PC-9 (cell line): ENCODE results near the gene TMEM138. TPM values are rescaled to one million over a fixed set of nuclear protein-coding genes. Genes with fewer than 3 reads are reported as not detected.
A peak's percentile ranks its signal among the peaks of the same experiment; 100 is the strongest.

Source experiments
- BruUV-seq: library from RNA; stranded (reverse); fragments of 400-500 nt; replicated peaks from 2 replicates; lab custom pipeline; 2021; lab: Mats Ljungman, UMichigan
- CTCF ChIA-PET: fragments of 300-600 bp; sonication (Branson Sonifier 250); formaldehyde crosslinking; loops from one replicate; lab custom pipeline; 2022; ENCODE audit warnings: antibody characterized with exemption; lab: Charles Lee
- POLR2A ChIA-PET: fragments of 300-600 bp; sonication (Branson Sonifier 250); formaldehyde crosslinking; loops from one replicate; lab custom pipeline; 2022; ENCODE audit warnings: antibody characterized with exemption; ENCODE audit not compliant: unreplicated experiment; lab: Charles Lee
- DNase-seq, 2 experiments: peaks; one replicate each; pipeline versions ENCODE4 v3.0.0 to v3.0.0-alpha.2; 2015 to 2022; ENCODE audit warnings: mixed read lengths in 1 of 2
- H2AFZ ChIP-seq: fragments of 200-600 bp; sonication (generic); 2 replicates; pipeline ENCODE4 v1.8.1; 2017; ENCODE audit warnings: antibody characterized with exemption
- H3F3A ChIP-seq: fragments of 200-600 bp; sonication (generic); 2 replicates; pipeline ENCODE4 v1.8.1; 2017; ENCODE audit warnings: antibody characterized with exemption, mild to moderate bottlenecking, low read depth; ENCODE audit not compliant: insufficient read depth
- H3K27ac ChIP-seq: fragments of 200-600 bp; sonication (generic); 2 replicates; pipeline ENCODE4 v1.6.1; 2016; ENCODE audit warnings: mixed run types
- H3K27me3 ChIP-seq: fragments of 200-600 bp; sonication (generic); 2 replicates; pipeline ENCODE4 v1.6.1; 2016; ENCODE audit warnings: low read depth, mixed run types; ENCODE audit not compliant: insufficient read depth
- H3K36me3 ChIP-seq: fragments of 200-600 bp; sonication (generic); 2 replicates; pipeline ENCODE4 v1.6.1; 2016; ENCODE audit warnings: low read depth, mixed run types
- H3K4me1 ChIP-seq: fragments of 200-600 bp; sonication (generic); replicated peaks from 2 replicates; pipeline ENCODE4 v1.6.1; 2016; ENCODE audit warnings: mixed run types; ENCODE audit not compliant: insufficient read depth
- H3K4me2 ChIP-seq: fragments of 200-600 bp; sonication (generic); 2 replicates; pipeline ENCODE4 v1.6.1; 2017; ENCODE audit warnings: mixed run types
- H3K4me3 ChIP-seq: fragments of 200-600 bp; sonication (generic); 2 replicates; pipeline ENCODE4 v1.6.1; 2016; ENCODE audit warnings: mixed run types
- H3K79me2 ChIP-seq: fragments of 200-600 bp; sonication (generic); 2 replicates; pipeline ENCODE4 v1.6.1; 2017; ENCODE audit warnings: low read depth, mixed run types
- H3K9me2 ChIP-seq: fragments of 200-600 bp; sonication (generic); 2 replicates; pipeline ENCODE4 v1.8.1; 2017; ENCODE audit warnings: mild to moderate bottlenecking; ENCODE audit not compliant: insufficient read depth
- H3K9me3 ChIP-seq: fragments of 200-600 bp; sonication (generic); 2 replicates; pipeline ENCODE4 v1.8.1; 2016; ENCODE audit warnings: low read depth; ENCODE audit not compliant: insufficient read depth
- H4K20me1 ChIP-seq: fragments of 200-600 bp; sonication (generic); 2 replicates; pipeline ENCODE4 v1.8.1; 2017; ENCODE audit not compliant: insufficient read depth
- CTCF ChIP-seq: fragments of 200-600 bp; sonication (generic); conservative IDR thresholded peaks from 2 replicates; pipeline ENCODE4 v1.6.1; 2017; ENCODE audit warnings: mixed run types, antibody characterized with exemption, mild to moderate bottlenecking, moderate library complexity
- EZH2 ChIP-seq: fragments of 200-600 bp; sonication (generic); IDR thresholded peaks from 2 replicates; pipeline ENCODE4 v1.8.0; 2017; ENCODE audit warnings: antibody characterized with exemption, low read depth
- intact Hi-C: fragments of 100-400 bp; cut with micrococcal nuclease; formaldehyde crosslinking; loops from one replicate; pipeline ENCODE4 v1.10.0; 2022; ENCODE audit not compliant: unreplicated experiment
- total RNA-seq: library from RNA; stranded (reverse); gene quantifications from 2 replicates; pipeline ENCODE4 v1.2.3, GENCODE V29; 2021

Gene TMEM138
- total RNA-seq, 1 experiment from 2014 or later: 46.1 TPM

- ChIA-PET POLR2A (interaction anchor here (0.6 kb wide), 1 partner anchor 158 kb away, joined by 3 read pairs; no protein-coding TSS in a partner anchor), CTCF (interaction anchor here (0.6 kb wide), 1 partner anchor 103 kb away, joined by 3 read pairs; no protein-coding TSS in a partner anchor)
- no peak overlapping the region for H2AFZ ChIP-seq
- no peaks in the 10 kb centered on the region for H3K9me2 ChIP-seq
- DNase-seq: no peak
- H3K36me3 ChIP-seq: peaks cover 78% of the 10 kb centered on the region
- no peak overlapping the region for H3K4me2 ChIP-seq
- peaks cover 55% of the 10 kb centered on the region for H4K20me1 ChIP-seq
- H3K79me2 ChIP-seq: peaks cover 29% of the 10 kb centered on the region
- TF ChIP-seq EZH2 (no peak), CTCF (no peak)
- peak overlapping the region; percentile 0; the same call in 1 of the 2 replicates for H3K27ac ChIP-seq
- no TSS peak for BruUV-seq
- H3F3A ChIP-seq: peaks cover 13% of the 10 kb centered on the region; the same call in 1 of the 2 replicates
- intact Hi-C loops: no loop called here
- H3K27me3 ChIP-seq: no peaks in the 10 kb centered on the region
- no peaks in the 10 kb centered on the region for H3K4me1 ChIP-seq
- no peak overlapping the region for H3K4me3 ChIP-seq
- no peaks in the 10 kb centered on the region for H3K9me3 ChIP-seq
Observed at GRCh38 chr11:61417670-61418069, 55.5 kb downstream of the TMEM138 start.

- Histone ChIP-seq H3K4me1 (no peaks in the 10 kb centered on the region), H3K36me3 (peaks cover 74% of the 10 kb centered on the region), H3K27ac (0 out of 2 replicates have a peak overlapping the region, but pooled peaks have one; percentile 0), H3K4me3 (no peak overlapping the region), H4K20me1 (peaks cover 60% of the 10 kb centered on the region), H3K9me3 (no peaks in the 10 kb centered on the region), H3F3A (peaks cover 13% of the 10 kb centered on the region; the same call in 1 of the 2 replicates), H2AFZ (no peak overlapping the region), H3K79me2 (peaks cover 29% of the 10 kb centered on the region), H3K4me2 (no peak overlapping the region), H3K9me2 (no peaks in the 10 kb centered on the region), H3K27me3 (no peaks in the 10 kb centered on the region)
- no peak for TF ChIP-seq CTCF
- no peak for TF ChIP-seq EZH2
- no TSS peak for BruUV-seq
- POLR2A ChIA-PET: no interaction called here
- DNase-seq: peak in 1 of 2 experiments; percentile 21
- CTCF ChIA-PET: no interaction called here
- intact Hi-C loops: no loop called here
Observed at GRCh38 chr11:61418136-61418535, 56.0 kb downstream of the TMEM138 start.

Other genes with a start within 250 kb of the TMEM138 start
- gene VPS37C, start 200.9 kb upstream of the TMEM138 start, total RNA-seq: 27.1 and 29.0 TPM in 2 replicates
- gene PGA3, start 158.9 kb upstream of the TMEM138 start, total RNA-seq: not detected in 2 replicates
- gene PGA4, start 140.0 kb upstream of the TMEM138 start, total RNA-seq: not detected in 2 replicates
- gene PGA5, start 121.2 kb upstream of the TMEM138 start, total RNA-seq: not detected in 2 replicates
- 0.41 and 1.4 TPM in 2 replicates for gene VWCE, start 67.1 kb upstream of the TMEM138 start, total RNA-seq
- 302 and 305 TPM in 2 replicates for gene DDB1, start 29.3 kb upstream of the TMEM138 start, total RNA-seq
- gene TKFC, start 29.1 kb upstream of the TMEM138 start, total RNA-seq: 168 and 258 TPM in 2 replicates
- gene CYB561A3, start 492 bp upstream of the TMEM138 start, total RNA-seq: 96.9 and 120 TPM in 2 replicates
- gene TMEM216, start 30.2 kb downstream of the TMEM138 start, total RNA-seq: 17.6 and 21.1 TPM in 2 replicates
- 82.7 and 87.0 TPM in 2 replicates for gene CPSF7, start 67.6 kb downstream of the TMEM138 start, total RNA-seq
- 32.5 and 38.3 TPM in 2 replicates for gene SDHAF2, start 67.8 kb downstream of the TMEM138 start, total RNA-seq
- 1.0 and 1.1 TPM in 2 replicates for gene LRRC10B, start 146.4 kb downstream of the TMEM138 start, total RNA-seq
- 4.0 and 8.9 TPM in 2 replicates for gene SYT7, start 218.7 kb downstream of the TMEM138 start, total RNA-seq